Measurements from ENCODE around the gene NOL4L. TPM values are rescaled to one million over a fixed set of nuclear protein-coding genes. Genes with fewer than 3 reads are reported as not detected.

The NOL4L gene
- total RNA-seq, 4 donors from 2014 or later: 45.6 to 105 (median 85.9) TPM

DNA sequence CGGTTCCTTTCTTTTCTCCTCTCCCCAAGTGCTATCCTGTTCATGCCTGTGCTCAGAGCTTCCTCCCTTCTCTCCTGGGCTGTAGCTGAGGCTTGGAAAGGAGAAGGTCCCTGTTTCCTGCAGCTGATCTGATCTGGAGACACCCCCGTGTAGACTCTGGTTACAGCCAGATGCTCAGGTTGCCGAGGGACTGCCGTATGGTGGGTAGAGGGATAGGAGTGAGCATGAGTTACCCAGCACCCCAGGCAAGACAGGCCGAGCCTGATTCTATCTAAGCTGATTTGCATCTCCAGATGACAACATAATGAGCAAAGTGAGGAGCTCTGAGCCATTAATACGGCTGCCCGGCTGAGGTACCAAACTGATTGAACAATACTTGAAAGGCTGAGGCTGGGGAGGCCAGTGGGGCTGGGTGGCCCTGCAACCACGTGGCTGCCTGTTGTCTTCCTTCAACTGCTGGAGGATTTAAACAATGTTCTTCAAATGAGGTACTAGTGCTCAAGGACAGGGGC lies 135.2 kb downstream of the NOL4L start:
- WGBS, 2 donors (ENCODE audit: low coverage in 1 of 2): 56 to 70% methylated on average over 2 to 8 of the region's 8 CpGs
- Histone ChIP-seq H3K27me3 (no peaks in the 10 kb centered on the region), H3K36me3 (peaks cover 0 to 44% (median 12%) of the 10 kb centered on the region in 4 donors), H3K4me1 (peaks cover 0 to 16% (median 10%) of the 10 kb centered on the region in 4 donors), H3K27ac (peak overlapping the region in 2 of 4 donors; percentile 37 to 54), H3K4me3 (no peak overlapping the region), H3K9me3 (no peaks in the 10 kb centered on the region)
- DNase-seq: no peak
- in situ Hi-C loops (cut with MboI; ENCODE audit: low pct_ligation_motif_present in 1 of 4, low pct_unique_long_range_greater_than_20kb in 1 of 4, low sequenced_read_pairs in 3 of 4): no loop called here
- intact Hi-C loops (cut with DNase I; ENCODE audit: low total_unique reads): no loop called here
- TF ChIP-seq EP300 (IDR thresholded peaks at IDR 0.05; ENCODE audit: low read depth) (no peak), POLR2A (IDR thresholded peaks at IDR 0.05) (no peak), POLR2AphosphoS5 (IDR thresholded peaks at IDR 0.05) (no peak)
- TF ChIP-seq, protein P1, sequence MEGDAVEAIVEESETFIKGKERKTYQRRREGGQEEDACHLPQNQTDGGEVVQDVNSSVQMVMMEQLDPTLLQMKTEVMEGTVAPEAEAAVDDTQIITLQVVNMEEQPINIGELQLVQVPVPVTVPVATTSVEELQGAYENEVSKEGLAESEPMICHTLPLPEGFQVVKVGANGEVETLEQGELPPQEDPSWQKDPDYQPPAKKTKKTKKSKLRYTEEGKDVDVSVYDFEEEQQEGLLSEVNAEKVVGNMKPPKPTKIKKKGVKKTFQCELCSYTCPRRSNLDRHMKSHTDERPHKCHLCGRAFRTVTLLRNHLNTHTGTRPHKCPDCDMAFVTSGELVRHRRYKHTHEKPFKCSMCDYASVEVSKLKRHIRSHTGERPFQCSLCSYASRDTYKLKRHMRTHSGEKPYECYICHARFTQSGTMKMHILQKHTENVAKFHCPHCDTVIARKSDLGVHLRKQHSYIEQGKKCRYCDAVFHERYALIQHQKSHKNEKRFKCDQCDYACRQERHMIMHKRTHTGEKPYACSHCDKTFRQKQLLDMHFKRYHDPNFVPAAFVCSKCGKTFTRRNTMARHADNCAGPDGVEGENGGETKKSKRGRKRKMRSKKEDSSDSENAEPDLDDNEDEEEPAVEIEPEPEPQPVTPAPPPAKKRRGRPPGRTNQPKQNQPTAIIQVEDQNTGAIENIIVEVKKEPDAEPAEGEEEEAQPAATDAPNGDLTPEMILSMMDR (IDR thresholded peaks at IDR 0.05): no peak

DNA sequence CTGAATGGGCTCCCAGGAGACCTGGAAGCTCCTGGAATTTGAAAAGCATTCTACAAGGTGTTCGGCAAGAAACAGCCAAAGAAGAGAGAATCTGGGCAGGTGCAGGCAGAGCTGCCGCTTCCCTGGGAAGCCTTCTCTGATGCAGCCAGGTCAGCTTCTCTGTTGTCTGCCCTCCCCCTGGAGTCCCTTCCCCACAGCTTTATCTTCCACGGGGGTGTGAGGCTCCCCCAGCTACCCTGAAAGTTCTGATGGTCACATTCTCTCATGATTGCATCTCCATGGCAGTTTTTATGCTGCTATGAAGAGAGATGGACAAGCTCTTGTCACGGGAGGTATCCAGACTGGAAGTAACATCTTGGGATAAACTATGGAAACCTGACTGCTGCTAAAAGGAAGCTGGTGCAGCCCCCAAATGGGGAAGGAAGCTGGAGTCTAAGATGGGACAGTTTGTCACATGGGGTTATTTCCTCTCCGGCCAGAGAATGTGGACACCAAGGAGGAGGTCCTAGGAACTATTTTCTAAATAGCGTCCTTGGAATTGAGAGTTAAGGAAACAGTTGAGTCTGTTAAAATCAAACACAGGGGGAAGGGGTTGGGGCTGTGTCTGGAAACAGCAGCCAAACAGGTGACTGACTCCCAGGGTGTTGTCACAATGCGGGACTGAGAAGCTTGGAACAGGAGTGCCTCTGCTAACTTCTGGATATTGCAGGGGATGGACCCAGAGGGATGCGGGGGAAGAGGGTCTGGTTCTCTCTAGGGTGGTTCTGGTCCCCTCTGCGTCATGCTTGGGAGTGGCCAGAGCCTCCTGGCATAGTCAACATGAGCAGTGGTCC lies 135.9 kb downstream of the NOL4L start:
- H3K4me3 ChIP-seq: no peak overlapping the region
- peak overlapping the region in 3 of 4 donors; percentile 30 to 54 (median 37) for H3K27ac ChIP-seq
- H3K4me1 ChIP-seq: peaks cover 0 to 16% (median 10%) of the 10 kb centered on the region in 4 donors
- peaks cover 0 to 44% (median 12%) of the 10 kb centered on the region in 4 donors for H3K36me3 ChIP-seq
- no peaks in the 10 kb centered on the region for H3K27me3 ChIP-seq
- intact Hi-C loops (cut with DNase I; ENCODE audit: low total_unique reads) (no loop called here), in situ Hi-C loops (cut with MboI; ENCODE audit: low pct_ligation_motif_present in 1 of 4, low pct_unique_long_range_greater_than_20kb in 1 of 4, low sequenced_read_pairs in 3 of 4) (no loop called here)
- WGBS, 2 donors (ENCODE audit: low coverage in 1 of 2): 77 to 81% methylated on average over 2 to 9 of the region's 9 CpGs
- no peak for DNase-seq
- no peak for TF ChIP-seq POLR2A (IDR thresholded peaks at IDR 0.05)
- TF ChIP-seq EP300 (IDR thresholded peaks at IDR 0.05; ENCODE audit: low read depth): no peak
- TF ChIP-seq POLR2AphosphoS5 (IDR thresholded peaks at IDR 0.05): no peak
- TF ChIP-seq, protein P1 (IDR thresholded peaks at IDR 0.05): no peak
- no peaks in the 10 kb centered on the region for H3K9me3 ChIP-seq

DNA sequence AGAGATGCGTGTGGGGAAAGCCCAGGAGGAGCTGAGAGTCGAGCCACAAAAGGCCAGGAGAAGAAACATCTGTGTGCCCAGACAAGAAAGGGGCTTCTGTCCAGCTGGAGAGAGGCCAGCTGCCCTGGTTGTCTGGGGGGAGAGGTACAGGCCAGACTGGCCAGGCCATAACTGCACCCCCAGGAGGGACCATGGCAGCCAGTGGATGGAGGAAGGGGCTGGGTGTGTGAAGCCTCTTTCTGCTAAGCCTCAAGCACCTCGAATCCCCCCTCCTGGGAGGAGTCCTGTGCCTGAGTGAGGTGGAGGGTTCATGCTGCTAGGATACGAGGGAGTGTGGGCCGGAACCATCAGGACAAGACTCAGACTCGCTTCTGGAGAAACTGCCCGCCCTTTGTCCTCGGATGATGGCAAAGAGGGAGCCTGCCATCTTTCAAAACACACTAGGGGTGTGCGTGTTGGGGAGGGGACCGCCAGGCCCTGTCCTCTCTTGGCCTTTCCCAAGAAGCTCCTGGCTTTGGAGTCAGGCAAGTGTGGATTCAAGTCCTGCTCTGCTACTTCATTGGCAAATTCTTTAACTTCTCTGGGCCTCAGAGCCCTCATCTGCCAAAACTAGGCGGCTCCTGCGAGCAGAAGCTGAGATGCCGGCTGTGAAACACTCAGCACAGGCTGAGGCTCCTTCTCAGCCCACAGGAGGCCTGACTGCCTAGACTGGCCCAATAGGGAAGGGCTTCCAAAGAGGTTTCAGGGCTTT lies 136.7 kb downstream of the NOL4L start:
- no peak for TF ChIP-seq POLR2A (IDR thresholded peaks at IDR 0.05)
- TF ChIP-seq POLR2AphosphoS5 (IDR thresholded peaks at IDR 0.05): no peak
- TF ChIP-seq EP300 (IDR thresholded peaks at IDR 0.05; ENCODE audit: low read depth): no peak
- TF ChIP-seq, protein P1 (IDR thresholded peaks at IDR 0.05): no peak
- intact Hi-C loops (cut with DNase I; ENCODE audit: low total_unique reads): no loop called here
- in situ Hi-C loops (cut with MboI; ENCODE audit: low pct_ligation_motif_present in 1 of 4, low pct_unique_long_range_greater_than_20kb in 1 of 4, low sequenced_read_pairs in 3 of 4): no loop called here
- peaks cover 0 to 16% (median 10%) of the 10 kb centered on the region in 4 donors for H3K4me1 ChIP-seq
- H3K27me3 ChIP-seq: no peaks in the 10 kb centered on the region
- no peaks in the 10 kb centered on the region for H3K9me3 ChIP-seq
- H3K27ac ChIP-seq: peak overlapping the region in 3 of 4 donors; percentile 30 to 54 (median 37)
- H3K36me3 ChIP-seq: peaks cover 0 to 40% (median 11%) of the 10 kb centered on the region in 4 donors
- DNase-seq: peak; percentile 6
- H3K4me3 ChIP-seq: no peak overlapping the region
- 50 to 62% methylated on average over 2 to 13 of the region's 13 CpGs for WGBS, 2 donors (ENCODE audit: low coverage in 1 of 2)
